Endodermal cell (in vitro differentiated cells): ENCODE results near the gene TEAD3. TPM values are rescaled to one million over a fixed set of nuclear protein-coding genes. Genes with fewer than 3 reads are reported as not detected.
A peak's percentile ranks its signal among the peaks of the same experiment; 100 is the strongest.

Source experiments
- DNase-seq: peaks from one replicate; pipeline ENCODE4 v3.0.0-alpha.2; 2017
- H3K27ac ChIP-seq: 2 replicates; pipeline ENCODE4 v1.5.1; 2013; ENCODE audit warnings: mild to moderate bottlenecking, low read depth, low read length, moderate library complexity
- H3K27me3 ChIP-seq: 2 replicates; pipeline ENCODE4 v1.6.1; 2013; ENCODE audit warnings: mild to moderate bottlenecking, low read length, moderate library complexity; ENCODE audit not compliant: insufficient read depth, control insufficient read depth, poor library complexity, severe bottlenecking
- H3K36me3 ChIP-seq: 2 replicates; pipeline ENCODE4 v1.7.0; 2013; ENCODE audit warnings: mild to moderate bottlenecking, low read length, moderate library complexity; ENCODE audit not compliant: control insufficient read depth, insufficient read depth
- H3K4me1 ChIP-seq: one replicate; pipeline ENCODE4 v1.7.0; 2013; ENCODE audit warnings: low read length; ENCODE audit not compliant: control insufficient read depth, insufficient read depth
- H3K4me3 ChIP-seq: 2 replicates; pipeline ENCODE4 v1.5.1; 2013; ENCODE audit warnings: mild to moderate bottlenecking, low read length, moderate library complexity
- H3K9ac ChIP-seq: 2 replicates; pipeline ENCODE4 v1.6.1; 2013; ENCODE audit warnings: mild to moderate bottlenecking, low read length, moderate library complexity; ENCODE audit not compliant: poor library complexity, severe bottlenecking; ENCODE audit errors: extremely low read depth
- H3K9me3 ChIP-seq: 2 replicates; pipeline ENCODE4 v1.6.1; 2013; ENCODE audit warnings: mild to moderate bottlenecking, low read length, moderate library complexity; ENCODE audit not compliant: control insufficient read depth
- H3K27ac Mint-ChIP-seq: 2 replicates; pipeline ENCODE4 v1.8.0; 2020; ENCODE audit warnings: mixed read lengths
- H3K27me3 Mint-ChIP-seq: 2 replicates; pipeline ENCODE4 v1.8.0; 2021; ENCODE audit warnings: mild to moderate bottlenecking, mixed read lengths; ENCODE audit not compliant: insufficient read depth
- H3K36me3 Mint-ChIP-seq: 2 replicates; pipeline ENCODE4 v1.8.0; 2020; ENCODE audit warnings: low read depth, mixed read lengths
- H3K4me1 Mint-ChIP-seq: 2 replicates; pipeline ENCODE4 v1.8.0; 2020; ENCODE audit warnings: mixed read lengths
- H3K4me3 Mint-ChIP-seq: 2 replicates; pipeline ENCODE4 v1.8.0; 2020; ENCODE audit warnings: mild to moderate bottlenecking, moderate library complexity, mixed read lengths
- H3K9me3 Mint-ChIP-seq: 2 replicates; pipeline ENCODE4 v1.8.0; 2020; ENCODE audit warnings: mild to moderate bottlenecking, mixed read lengths
- WGBS, 2 experiments: methylation state at CpG; one replicate each; pipeline versions ENCODE4 v1.1.5 to v1.1.7; 2013; ENCODE audit warnings: missing lambda C conversion rate in 2 of 2, mixed read lengths in 1 of 2; ENCODE audit not compliant: insufficient coverage in 1 of 2, insufficient read length in 1 of 2; 5-methylcytosine and 5-hydroxymethylcytosine counted together
- total RNA-seq, 2 donors: library from RNA; stranded (reverse); fragmentation: NEBNext Ultra II Directional in 1 of 2; extraction: Animal tissue kit (Norgen Biotek cat#: 25700) in 1 of 2; gene quantifications; 2 replicates in 1 of 2; 3 replicates in 1 of 2; pipeline ENCODE4 v1.2.1, GENCODE V29; 2021
- TF ChIP-seq, protein P1 (sequence below): fragments of 200-600 bp; sonication (generic); conservative IDR thresholded peaks from 2 replicates; pipeline ENCODE4 v1.5.0; 2021; ENCODE audit warnings: antibody characterized with exemption, mild to moderate bottlenecking

The TEAD3 gene
- total RNA-seq, 2 donors from 2014 or later, result 22.7 to 29.2 TPM

GRCh38 chr6:35470663-35471120 is 26.2 kb downstream of the TEAD3 start:
- Histone ChIP-seq H3K9ac (peak overlapping the region; percentile 28), H3K9me3 (no peaks in the 10 kb centered on the region), H3K4me1 (peaks cover 3% of the 10 kb centered on the region), H3K27me3 (no peaks in the 10 kb centered on the region), H3K36me3 (peaks cover 57% of the 10 kb centered on the region), H3K4me3 (peak overlapping the region; percentile 99), H3K27ac (no peak overlapping the region)
- peak; percentile 44 for DNase-seq
- peaks cover 18% of the 10 kb centered on the region for H3K4me1 Mint-ChIP-seq
- H3K27me3 Mint-ChIP-seq, result no peaks in the 10 kb centered on the region
- TF ChIP-seq, protein P1, sequence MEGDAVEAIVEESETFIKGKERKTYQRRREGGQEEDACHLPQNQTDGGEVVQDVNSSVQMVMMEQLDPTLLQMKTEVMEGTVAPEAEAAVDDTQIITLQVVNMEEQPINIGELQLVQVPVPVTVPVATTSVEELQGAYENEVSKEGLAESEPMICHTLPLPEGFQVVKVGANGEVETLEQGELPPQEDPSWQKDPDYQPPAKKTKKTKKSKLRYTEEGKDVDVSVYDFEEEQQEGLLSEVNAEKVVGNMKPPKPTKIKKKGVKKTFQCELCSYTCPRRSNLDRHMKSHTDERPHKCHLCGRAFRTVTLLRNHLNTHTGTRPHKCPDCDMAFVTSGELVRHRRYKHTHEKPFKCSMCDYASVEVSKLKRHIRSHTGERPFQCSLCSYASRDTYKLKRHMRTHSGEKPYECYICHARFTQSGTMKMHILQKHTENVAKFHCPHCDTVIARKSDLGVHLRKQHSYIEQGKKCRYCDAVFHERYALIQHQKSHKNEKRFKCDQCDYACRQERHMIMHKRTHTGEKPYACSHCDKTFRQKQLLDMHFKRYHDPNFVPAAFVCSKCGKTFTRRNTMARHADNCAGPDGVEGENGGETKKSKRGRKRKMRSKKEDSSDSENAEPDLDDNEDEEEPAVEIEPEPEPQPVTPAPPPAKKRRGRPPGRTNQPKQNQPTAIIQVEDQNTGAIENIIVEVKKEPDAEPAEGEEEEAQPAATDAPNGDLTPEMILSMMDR, result no peak
- WGBS, 2 experiments, result 76 to 82% methylated on average over 1 to 3 of the region's 3 CpGs
- peak overlapping the region; percentile 96 for H3K4me3 Mint-ChIP-seq
- H3K36me3 Mint-ChIP-seq, result peaks cover 57% of the 10 kb centered on the region
- H3K27ac Mint-ChIP-seq, result peak overlapping the region; percentile 99
- H3K9me3 Mint-ChIP-seq, result no peaks in the 10 kb centered on the region

- peak overlapping the region; percentile 96 for H3K4me3 Mint-ChIP-seq
- peaks cover 57% of the 10 kb centered on the region for H3K36me3 Mint-ChIP-seq
- WGBS, 2 experiments, result 29 to 37% methylated on average over 14 to 18 of the region's 18 CpGs
- Histone ChIP-seq H3K27me3 (no peaks in the 10 kb centered on the region), H3K27ac (no peak overlapping the region), H3K4me1 (peaks cover 3% of the 10 kb centered on the region), H3K9me3 (no peaks in the 10 kb centered on the region), H3K4me3 (peak overlapping the region; percentile 99), H3K9ac (peak overlapping the region; percentile 99), H3K36me3 (peaks cover 61% of the 10 kb centered on the region)
- peak overlapping the region; percentile 99 for H3K27ac Mint-ChIP-seq
- H3K9me3 Mint-ChIP-seq, result no peaks in the 10 kb centered on the region
- peak; percentile 51 for DNase-seq
- H3K27me3 Mint-ChIP-seq, result no peaks in the 10 kb centered on the region
- TF ChIP-seq, protein P1, result no peak
- peaks cover 18% of the 10 kb centered on the region for H3K4me1 Mint-ChIP-seq
These were observed 26.9 kb downstream of the TEAD3 start for GRCh38 chr6:35469751-35470662.

- Histone ChIP-seq H3K36me3 (peaks cover 61% of the 10 kb centered on the region), H3K9ac (peak overlapping the region; percentile 99), H3K9me3 (no peaks in the 10 kb centered on the region), H3K4me3 (peak overlapping the region; percentile 99), H3K27ac (peak overlapping the region; percentile 97), H3K27me3 (no peaks in the 10 kb centered on the region), H3K4me1 (peaks cover 3% of the 10 kb centered on the region)
- Mint-ChIP-seq H3K27me3 (no peaks in the 10 kb centered on the region), H3K27ac (peak overlapping the region; percentile 99), H3K4me1 (peaks cover 18% of the 10 kb centered on the region), H3K9me3 (no peaks in the 10 kb centered on the region), H3K4me3 (peak overlapping the region; percentile 96), H3K36me3 (peaks cover 59% of the 10 kb centered on the region)
- TF ChIP-seq, protein P1, result no peak
- DNase-seq, result peak; percentile 68
- WGBS, 2 experiments, result 1 to 2% methylated on average over 19 to 37 of the region's 37 CpGs
These were observed 27.7 kb downstream of the TEAD3 start for GRCh38 chr6:35468980-35469750.
